Stromal cell of bone marrow (primary cell): ENCODE results near the gene NPPB.

Source experiments
- DNase-seq: peaks from one replicate; pipeline ENCODE4 v3.0.0-alpha.2; 2012; ENCODE audit warnings: low read depth

The NPPB gene

DNA sequence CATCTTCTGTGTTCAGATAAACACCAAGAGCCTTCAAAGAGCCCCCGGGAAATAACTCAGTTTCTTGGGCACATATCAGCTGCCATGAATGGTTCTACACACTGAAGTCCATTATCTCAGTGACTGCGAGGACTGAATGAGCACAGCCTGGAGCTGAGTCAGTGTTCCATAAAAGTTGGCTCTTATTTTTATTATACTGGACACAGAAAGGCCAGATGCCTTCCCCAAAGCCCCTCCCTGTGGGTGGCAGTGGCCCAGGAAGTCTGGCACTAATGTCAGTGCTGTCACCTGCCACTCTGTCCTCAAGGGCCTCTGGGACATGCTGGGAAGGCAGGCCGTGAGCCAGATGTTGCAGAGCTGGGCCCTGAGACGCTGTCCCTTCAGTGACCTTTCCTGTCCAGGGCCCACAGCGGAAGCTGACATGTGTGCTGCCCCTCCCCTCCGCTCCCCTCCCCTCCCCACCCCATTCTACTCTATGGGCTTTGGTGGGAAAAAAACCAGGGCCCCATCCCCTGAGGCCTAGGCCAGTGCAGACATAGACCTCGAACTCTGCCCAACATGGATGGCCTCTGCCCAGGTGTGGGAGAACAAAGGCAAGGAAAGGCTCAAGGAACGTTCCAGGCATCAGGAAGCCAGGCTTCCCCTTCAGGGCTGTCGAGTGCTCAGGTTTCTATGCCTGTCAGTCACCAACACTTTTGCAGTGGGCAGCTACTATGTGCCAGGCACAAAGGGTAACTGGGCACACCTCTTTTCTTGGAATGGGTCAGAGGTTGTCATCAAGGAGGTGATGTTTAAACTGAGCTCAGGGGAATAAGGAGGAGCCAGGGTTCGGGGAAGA lies 22.4 kb upstream of the NPPB start:
- no peak for DNase-seq

DNA sequence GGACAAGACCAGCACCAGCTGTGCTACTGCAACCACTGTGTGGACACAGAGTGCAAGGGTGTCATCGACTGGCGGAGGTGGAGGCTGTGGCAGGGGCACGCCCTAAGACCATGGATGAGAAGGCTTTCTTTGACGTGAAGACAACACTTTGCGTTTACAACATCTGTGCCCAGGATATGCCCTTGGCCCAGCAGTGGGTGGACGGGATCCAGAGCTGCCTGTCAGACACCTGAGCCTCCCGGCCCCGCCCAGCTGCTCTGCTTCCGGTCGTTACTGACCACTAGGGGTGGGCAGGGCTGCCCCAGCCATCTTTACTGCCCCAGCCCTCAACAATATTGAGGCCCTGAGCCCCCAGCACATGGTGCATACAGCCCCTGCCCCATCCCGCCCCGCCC lies 21.4 kb upstream of the NPPB start:
- no peak for DNase-seq

DNA sequence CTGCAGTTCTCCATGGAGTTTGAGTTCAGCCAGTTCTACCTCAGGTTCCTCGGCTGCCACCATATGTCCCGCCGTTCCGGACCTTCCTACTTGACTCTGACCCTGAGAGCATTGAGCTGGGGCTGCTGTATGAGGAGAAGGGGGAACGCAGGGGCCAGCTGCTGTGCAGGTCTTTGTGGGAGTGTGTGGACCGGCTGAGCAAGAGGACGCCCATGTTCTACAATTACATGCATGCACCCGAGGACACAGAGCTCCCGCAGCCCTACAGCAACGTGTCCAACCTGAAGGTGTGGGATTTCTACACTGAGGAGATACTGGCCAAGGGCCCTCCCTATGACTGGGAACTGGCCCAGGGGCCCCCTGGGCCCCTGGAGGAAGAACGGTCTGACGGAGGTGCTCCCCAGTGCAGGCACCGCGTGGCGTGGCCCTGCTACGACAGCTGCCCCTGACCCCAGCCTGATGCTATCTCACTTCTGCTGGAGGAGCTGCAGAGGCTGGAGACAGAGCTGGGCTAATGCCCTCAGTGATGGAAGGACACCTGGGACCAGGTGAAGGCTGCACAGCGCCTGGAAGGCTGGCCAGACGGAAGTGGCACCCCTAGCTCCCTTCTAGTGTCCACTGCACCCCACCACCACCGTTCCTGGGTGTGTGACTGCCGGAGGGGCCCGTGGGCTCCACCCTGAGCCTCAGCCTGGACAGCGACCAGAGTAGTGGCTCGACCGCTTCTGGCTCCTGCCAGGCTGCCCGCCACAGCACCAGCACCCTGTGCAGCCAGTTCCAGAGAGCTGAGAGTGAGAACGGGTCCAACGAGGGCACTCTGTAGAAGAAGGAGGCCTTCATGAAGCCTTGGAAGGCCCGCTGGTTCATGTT lies 20.8 kb upstream of the NPPB start:
- no peak for DNase-seq

DNA sequence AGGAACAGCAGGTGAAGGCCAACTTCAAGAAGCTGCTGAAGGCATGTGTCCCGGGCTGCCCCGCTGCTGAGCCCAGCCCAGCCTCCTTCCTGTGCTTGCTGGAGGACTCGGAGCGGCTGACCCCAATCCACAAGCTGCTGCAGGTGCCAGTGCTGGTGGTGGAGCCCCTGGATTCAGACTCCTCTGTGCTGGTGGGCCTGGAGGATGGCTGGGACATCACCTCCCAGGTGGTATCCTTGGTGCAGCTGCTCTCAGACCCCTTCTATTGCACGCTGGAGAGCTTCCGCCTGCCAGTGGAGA lies 20.1 kb upstream of the NPPB start:
- DNase-seq, result no peak

DNA sequence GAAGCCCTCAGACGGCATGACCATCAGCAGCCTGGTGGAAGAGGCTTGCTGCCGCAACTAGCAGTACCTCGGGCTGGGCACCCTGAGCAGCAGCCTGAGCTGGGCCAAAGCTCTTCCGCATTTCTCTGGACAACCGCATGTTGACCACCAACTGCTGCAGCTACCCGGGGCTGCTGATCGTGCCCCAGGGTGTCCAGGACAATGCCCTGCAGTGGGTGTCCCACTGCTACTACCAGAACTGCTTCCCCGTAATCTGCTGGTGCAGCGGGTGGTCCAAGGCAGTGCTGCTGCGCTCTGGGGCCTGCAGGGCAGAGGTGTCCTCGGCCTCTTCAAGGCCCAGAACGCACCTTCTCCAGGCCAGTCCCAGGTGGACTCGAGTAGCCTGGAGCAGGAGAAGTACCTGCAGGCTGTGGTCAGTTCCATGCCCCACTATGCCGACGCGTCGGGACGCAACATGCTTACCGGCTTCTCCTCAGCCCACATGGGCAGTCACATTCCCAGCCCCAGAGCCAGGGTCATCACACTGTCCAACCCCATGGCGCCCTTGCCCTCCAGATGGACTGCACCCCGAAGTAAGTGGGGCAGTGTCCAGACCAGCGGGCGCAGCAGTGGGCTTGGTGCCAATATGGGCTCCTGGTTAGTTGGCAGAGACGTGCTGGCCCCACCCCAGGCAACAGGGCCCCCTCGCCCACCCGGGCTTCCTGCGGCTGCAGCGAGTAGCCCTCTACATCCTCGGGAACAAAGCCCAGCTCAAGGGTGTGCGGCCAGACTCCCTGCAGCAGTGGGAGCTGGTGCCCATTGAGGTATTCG lies 19.5 kb upstream of the NPPB start:
- no peak for DNase-seq

DNA sequence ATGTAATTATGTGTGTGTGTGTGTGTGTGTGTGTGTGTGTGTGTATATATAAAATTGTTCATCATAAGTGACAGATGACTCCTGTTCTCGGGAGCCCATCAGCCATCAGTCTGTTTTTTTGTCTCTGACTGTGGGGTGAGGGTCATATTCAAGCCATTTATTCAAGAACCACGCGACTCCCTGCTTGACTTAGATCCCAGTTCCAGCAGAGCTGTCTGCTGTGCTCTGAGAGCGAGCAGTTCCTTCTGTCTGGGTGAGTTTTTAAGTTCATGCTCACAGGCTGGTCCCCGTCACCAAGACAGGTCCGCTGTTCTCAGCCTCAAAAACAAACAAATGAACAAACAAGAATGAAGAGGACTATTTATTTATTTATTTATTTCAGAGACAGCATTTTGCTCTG lies 18.3 kb upstream of the NPPB start:
- DNase-seq, result no peak

DNA sequence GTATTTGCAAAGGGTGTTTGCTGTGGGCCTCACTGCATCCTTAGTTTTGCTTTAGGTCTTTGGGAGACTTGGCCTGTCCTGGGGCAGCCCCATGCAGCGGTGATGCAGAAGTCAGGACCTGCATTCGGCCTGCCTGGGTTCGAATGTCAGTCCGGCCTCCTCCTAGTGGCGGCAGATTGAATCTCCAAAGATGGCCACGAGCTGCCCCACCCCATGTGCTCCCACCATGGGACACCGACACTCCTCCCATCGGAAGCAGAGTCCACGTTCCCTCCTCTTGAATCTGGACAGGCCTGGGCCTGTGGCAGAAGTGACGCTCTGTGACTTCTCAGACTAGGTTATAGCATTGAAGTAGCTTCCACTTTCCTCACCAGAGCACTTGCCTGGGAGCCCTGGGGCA lies 16.3 kb upstream of the NPPB start:
- no peak for DNase-seq

DNA sequence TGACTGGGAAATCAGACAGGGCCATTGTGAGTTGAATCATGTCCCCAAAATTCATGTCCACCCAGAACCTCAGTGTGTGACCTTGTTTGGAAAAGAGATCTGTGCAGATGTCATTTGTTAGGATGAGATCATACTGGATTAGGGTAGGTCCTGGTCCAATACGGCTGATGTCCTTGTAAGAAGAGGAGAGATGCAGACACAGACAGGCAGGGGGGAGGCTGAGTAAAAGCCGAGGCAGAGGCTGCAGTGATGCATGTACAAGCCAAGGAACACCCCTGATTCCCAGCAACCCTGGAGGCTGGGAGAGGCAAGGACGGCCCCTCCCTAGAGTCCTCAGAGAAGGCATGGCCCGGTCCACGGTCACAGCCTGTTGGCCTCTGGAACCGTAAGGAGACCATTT lies 15.9 kb upstream of the NPPB start:
- DNase-seq, result no peak

DNA sequence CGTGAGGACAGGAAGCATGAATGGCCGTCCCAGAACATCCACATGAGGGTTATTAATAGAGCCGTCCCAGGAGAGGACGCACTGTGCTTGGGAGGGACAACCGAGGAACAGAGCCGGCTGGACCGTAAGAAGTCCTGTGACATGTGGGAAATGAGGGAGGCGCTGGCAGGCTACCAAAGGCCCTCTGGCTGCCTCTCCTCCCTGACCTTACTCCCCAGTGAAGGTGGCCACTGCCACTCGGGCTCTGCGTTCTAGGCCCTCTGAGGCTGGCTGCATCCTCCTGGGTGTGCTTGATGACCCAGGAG lies 15.5 kb upstream of the NPPB start:
- no peak for DNase-seq

DNA sequence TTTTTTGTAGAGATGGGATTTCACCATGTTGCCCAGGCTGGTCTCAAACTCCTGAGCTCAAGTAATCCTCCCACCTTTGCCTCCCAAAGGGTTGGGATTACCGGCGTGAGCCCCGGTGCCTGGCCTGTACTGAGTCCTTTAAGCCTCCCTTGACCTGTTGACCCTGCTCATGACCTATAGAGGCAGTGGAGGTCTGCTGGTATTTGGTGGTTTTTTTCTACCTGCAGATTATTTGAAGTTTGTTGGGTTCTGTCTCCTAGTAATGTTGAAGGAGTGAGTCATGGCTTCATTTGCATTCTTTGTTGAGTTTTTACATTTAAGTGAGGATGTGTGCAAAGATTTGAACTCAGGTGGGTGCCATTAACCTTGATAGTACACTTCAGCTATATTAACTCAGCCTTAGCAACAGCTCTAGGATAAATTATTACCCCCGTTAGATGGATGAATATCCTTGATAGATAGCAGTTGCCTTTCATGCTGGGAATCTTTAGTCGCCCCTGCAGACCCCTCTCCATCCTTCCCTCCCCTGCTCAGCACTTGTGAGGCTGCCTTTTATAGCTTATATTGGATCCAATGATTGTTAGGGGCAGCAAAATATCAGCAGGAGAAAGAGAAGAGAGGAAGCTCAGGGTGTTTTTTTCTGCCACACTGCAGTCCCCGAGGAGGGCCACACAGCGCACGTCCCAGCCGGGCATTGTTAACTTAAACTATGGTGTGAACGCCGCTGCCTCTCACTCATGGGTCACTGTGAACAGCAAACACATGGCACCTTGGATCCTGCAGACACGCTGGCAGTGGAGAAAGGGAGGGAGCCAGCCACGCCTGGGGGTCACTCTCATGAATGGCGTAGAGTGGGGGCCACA lies 14.9 kb upstream of the NPPB start:
- no peak for DNase-seq

DNA sequence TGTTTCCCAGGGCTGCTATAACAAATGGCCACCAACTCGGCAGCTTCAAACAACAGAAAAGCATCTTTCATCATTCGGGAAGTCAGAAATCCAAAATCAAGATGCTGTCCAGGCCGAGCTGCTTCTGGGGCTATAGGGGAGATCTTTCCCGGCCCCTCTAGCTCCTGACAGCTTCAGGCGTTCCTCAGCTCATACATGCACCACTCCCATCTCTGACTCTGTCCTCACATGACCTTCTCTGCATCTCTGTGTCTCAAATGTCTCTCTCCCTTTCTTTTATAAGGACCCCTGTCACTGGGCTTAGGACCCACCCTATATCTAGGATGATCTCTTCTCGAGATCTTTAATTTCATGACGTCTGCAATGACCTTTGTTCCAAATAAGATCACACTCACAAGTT lies 13.8 kb upstream of the NPPB start:
- DNase-seq, result no peak

DNA sequence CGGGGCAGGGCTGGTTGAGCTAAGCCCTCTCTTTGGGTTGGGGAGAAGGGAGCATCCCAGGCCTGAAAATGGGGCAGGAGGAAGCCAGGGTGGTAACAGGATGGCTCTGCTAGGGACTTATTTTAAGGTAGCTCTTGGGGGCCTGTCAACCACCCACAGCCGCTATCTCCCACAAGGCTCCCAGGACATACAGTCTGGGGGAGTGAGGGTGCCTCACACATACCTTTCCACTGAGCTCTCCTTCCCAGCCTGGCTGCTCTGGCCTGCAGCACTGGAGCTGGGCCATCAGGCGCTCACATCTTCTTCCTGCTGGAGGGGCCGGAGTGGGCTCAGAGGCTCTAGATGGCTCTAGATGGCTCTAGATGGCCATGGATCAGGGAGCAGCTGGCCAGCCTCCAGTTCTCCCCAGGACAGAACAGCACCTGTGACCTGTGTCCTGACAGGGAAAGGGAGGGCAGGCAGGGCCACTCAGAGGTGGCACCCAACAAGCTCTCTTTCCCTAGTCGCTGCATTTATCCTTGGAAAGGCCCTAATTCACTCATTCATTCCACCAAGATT lies 11.0 kb upstream of the NPPB start:
- DNase-seq, result no peak

DNA sequence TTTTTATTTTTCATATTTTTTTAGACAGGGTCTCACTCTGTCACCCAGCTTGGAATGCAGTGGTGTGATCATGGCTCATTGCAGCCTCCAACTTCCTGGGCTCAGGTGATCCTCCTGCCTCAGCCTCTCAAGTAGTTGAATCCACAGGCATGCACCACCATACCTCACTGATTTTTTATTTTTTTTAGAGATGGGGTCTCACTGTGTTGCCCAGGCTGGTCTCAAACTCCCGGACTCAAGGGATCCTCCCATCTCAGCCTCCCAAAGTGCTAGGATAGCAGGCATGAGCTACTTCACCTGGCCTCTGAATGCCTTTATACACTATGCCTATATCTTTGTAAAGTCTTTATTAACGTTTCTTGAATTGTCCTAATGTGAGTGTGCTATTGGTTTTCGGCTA lies 10.4 kb upstream of the NPPB start:
- no peak for DNase-seq

DNA sequence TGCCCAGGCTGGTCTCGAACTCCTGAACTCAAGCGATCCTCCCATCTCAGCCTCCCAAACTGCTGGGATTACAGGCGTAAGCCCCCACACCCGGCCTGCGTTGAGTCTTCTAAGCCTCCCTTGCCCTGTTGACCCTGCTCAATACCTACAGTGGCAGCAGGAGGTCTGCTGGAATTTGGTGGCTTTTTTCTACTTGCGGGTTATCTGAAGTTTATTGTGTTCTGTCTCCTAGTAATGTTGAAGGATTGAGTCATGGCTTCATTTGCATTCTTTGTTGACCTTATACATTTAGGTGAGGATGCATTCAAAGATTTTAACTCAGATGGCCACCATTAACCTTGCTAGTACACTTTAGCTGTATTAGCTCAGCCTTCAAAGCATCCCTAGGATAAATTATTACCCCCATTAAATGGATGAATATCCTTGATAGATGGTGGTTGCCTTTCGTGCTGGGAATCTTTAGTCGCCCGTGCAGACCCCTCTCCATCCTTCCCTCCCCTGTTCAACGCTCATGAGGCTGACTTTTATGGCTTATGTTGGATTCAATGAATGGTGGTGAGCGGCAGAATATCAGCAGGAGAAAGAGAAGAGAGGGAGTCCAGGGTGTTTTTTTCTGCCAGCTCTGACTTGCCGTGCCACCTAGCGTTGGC lies 9.7 kb upstream of the NPPB start:
- no peak for DNase-seq

DNA sequence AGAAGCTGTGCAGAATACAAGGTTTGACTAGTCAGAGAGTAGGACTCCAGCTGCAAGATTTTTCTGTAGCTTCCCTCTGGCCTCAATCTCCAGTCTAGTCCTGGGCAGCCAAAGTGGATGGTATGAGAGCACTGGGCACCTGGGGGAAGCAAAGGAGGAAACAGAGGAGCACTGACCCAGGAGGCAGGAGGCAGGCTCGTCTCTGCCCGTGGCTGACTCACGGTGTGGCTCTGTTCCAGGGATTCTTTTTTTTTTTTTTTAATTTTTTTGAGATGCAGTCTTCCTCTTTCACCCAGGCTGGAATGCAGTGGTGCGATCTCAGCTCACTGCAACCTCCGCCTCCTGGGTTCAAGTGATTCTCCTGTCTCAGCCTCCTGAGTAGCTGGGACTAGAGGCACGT lies 4.1 kb upstream of the NPPB start:
- DNase-seq, result no peak

DNA sequence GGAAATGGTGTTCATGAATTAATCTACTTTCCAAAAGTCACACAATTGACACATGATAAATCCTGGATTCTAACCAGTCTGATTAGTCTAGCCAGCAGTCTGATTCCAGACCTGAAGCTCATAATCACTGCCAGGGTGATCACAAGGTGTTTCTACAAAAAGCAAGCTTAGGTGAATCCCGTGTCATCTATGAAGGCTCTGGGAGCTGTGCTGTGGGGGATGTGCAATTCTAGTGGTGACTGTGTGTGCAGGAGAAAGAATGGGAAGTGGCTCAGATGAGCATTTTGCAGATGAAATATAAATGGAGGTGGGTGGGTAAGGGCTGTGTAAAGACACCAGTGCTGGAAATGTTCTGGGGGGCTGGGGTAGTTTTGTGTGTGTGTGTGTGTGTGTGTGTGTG lies 1.8 kb upstream of the NPPB start:
- DNase-seq, result no peak

DNA sequence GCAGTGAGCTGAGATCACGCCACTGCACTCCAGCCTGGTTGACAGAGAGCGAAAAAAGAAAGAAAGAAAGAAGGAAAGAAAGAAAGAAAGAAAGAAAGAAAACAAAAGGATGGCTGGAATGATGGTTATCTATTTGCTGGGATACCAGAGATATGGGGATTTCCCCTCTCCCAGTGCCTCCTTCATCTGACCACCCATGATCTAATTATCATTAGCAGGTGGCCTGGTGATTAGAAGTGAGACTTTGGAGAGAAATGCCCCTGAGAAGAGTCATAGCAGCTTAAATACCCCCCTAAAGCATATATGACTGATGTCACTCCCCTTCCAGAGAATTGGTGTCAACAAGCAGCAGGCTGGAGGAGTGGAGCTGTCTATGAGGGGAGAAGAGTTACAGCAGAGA lies 1.3 kb upstream of the NPPB start:
- DNase-seq, result no peak

DNA sequence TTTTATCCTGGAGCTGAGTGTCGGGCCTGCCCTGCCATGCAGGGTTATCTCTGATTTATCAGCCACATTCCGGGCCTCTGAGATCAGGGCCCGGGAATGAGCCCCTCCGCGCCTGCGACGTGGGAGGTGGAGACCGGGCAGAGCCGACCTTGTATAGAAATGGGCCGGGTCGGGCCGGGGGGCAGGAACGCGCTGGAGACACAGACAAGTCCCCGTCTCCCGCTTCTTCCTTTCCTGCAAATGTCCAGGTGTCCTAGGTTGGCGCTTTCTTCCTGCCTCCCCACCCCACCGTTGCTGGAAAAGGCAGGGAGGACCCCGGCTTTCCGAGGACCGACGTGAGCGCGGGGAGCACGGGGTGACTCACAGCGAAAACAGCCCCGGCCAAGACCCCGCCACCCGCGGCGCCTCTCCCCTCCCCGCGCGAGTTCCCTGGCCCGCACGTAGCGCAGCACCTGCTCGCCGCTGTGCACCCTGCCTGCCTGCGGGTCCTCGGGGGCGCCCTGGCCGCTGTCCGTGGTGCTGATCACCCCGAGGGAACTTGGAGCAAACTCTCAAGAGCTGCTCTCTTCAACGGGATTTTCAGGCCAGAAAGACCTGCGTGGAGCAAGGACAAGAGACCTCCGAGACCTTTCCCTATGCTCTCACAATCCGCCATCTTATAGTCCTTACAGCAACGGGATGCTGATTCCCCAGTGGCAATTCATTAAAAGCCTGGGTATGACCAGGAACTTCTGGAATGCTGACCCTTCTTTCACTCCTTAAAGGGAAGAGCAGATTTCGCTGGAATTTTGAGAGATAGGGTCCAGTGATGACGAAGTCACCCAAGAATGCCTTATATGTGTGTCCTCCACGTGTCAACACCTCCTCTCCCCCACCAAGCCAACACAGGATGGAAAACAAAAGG lies 475 bp upstream of the NPPB start:
- no peak for DNase-seq

DNA sequence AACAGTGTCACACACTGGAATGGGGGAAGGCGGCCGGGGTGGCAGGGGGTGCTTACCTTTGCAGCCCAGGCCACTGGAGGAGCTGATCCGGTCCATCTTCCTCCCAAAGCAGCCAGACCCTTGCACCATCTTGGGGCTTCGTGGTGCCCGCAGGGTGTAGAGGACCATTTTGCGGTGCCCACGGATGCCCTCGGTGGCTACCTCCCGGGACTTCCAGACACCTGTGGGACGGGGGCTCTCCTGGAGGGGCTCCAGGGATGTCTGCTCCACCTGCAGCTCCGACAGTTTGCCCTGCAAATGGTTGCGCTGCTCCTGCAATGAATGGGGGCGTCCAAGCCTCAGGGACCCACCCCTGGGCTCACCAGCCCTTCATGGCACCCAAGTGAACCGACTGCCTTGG lies 587 bp downstream of the NPPB start:
- no peak for DNase-seq

DNA sequence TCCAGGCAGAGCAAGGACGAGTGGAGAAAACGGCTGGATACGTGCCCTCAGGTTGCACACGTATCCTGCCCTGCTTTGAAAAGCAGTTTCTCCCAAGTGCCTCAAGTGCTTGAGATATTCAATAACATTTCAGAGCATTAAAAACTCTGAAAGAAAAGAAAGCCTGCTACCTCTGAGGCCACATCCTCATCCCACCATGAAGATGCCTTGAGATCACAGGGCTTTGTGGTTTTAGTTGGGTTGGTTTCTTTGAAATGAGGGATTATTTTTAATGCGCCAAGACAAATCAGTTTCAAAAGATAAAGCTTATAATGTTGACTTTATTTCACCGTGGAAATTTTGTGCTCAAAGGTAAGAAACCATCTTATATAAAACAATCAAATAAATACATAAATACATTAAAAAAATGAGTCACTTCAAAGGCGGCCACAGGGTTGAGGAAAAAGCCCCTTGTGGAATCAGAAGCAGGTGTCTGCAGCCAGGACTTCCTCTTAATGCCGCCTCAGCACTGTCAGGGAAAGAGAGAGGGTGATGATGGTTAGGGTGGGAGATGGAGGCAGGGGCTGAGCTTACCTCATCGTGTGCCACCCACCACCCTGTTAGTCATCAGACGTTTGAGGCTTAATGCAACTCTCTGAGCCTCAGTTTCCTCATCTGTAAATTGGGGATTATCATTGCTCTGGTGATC lies 1.4 kb downstream of the NPPB start:
- no peak for DNase-seq
